Glomerular visceral epithelial cell (primary cell): Measurements from ENCODE around the gene GATAD2A.
"Not testable (repeated sequence)": the region's sequence is repeated elsewhere in the genome, so short reads cannot be mapped to it uniquely, and the experiment has no call there.

ENCODE experiments used
- DNase-seq: peaks from one replicate; pipeline ENCODE4 v3.0.0-alpha.2; 2016; ENCODE audit errors: extremely low spot score

GATAD2A gene

DNA sequence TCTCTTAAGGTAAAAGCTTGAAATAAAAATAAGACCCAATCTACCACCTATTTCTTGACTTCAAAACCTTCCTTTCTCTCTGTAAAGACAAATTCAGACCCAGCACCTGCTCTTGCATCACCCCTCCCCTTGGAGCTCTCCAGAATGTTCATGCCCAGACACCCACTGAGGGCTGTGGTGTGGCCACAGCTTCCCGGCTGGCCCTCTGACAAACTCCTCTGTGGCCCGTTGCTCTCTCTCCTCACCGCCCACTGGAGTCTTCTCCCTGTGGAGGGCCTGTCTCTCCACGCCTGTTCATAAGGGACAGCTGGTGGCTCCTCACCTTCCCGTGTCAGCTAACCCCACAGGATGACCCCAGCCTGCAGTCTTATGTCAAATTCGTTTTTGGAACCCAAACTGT, 60.7 kb downstream of the GATAD2A start:
- DNase-seq: no peak

DNA sequence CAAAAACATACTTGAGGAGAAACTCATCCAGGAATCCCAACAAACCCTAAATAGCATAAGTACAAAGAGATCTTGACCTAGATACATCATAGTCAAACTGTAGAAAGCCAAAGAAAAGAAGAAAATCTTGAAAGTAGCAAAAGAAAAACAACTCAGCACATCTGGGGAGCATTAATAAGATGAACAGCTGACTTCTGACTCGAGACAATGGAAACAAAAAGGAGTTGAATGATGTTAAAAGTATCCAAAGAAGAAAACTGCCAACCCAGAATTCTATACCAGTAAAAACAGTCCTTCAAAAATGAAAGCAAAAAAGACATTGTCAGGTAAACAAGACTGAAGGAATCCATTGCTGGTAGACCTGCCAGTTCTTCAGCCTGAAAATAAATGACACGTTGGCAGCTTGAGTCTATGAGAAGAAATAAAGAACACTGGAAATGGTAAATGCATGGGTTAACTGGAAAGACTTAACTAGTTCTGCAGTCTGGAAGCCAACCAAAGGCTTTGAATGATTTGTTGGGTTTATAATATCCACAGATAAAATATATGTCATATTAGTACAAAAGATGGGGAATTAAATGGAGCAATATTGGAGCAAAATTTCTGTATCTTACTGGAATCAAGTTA, 63.1 kb downstream of the GATAD2A start:
- DNase-seq: no peak

DNA sequence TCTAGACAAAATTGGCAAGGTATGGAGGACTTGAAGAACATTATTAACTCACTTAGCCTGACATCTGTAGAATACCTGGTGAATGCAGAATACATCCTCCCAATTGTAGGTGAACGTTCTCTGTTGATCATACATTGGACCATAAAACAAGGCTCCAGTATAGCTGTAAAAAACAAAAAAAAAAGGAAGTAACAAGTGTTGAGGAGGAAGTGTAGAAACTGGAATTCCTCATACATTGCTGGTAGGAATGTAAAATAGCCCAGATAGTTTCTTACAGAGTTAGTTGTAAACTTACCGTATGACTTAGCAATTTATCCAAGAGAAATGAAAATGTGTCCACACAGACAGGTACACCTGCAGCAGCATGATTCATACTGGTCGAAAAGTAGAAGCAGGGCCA, 65.1 kb downstream of the GATAD2A start:
- DNase-seq: no peak

DNA sequence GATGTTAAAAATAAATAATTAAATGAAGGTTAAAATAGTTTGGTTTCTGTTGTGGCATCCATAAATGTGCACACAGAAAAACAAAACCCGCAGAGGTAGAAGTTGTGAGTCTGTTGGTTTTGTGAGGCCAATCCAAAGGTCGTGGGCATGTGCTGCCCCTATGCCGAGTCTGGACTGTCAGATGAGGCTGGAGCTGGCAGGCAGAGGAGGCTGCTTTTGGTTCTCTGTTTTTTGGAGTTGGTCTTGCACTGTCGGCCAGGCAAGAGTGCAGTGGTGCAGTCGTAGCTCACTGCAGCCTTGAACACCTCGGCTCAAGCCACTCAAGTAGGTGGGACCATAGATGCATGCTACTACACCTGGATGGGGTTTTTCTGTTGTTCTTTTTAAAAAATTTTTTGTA, 66.2 kb downstream of the GATAD2A start:
- no peak for DNase-seq

DNA sequence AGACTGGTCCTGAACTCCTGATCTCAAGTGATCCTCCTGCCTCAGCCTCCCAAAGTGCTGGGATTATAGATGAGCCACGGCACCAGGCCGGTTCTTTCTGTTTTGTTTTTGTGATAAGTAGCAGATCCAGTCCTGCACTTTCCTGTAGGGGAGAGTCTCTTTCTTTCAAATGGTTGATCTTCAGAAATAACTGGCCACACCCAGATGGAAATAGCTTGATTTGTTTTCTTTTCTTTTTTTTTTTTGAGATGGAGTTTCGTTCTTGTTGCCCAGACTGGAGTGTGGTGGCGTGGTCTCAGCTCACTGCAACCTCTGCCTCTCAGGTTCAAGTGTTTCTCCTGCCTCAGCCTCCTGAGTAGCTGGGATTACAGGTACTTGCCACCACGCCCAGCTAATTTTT, 66.6 kb downstream of the GATAD2A start:
- not testable (repeated sequence) for DNase-seq

DNA sequence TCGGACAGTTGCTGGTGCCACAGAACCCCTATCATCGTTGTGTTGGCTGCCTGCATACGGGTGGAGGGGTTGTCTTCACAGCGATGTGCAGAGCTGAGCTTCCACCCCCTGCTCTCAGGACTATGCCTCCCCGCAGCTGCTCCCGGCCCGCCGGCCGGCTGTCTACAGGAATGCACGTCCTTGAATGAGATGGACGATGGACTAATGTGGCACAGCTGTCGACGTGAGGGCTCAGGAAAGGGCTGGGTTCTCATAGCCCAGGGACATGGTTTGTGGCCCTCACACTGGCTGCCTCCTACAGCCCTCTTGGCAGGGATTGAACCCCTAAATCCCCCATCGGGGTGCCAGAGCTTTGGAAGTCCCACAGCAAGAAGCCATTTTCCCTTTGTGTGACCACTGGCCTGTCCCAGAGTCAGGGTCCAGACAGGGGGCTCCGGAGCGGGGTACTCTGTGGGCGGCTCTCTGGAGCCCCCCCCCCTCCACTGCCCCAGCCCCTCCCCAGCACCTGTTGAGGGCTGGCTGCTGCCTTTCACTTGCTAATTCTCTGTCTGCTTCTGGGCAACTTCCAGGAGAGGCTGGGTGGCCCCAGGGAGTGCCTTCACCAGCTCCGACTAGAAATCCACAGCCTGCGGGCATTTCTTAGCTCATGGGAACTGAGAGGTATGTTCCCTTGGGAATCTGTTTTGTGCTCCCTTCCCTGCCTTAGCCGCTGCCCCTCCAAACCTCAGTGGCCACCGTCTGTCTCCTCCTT, 69.7 kb downstream of the GATAD2A start:
- DNase-seq: no peak

DNA sequence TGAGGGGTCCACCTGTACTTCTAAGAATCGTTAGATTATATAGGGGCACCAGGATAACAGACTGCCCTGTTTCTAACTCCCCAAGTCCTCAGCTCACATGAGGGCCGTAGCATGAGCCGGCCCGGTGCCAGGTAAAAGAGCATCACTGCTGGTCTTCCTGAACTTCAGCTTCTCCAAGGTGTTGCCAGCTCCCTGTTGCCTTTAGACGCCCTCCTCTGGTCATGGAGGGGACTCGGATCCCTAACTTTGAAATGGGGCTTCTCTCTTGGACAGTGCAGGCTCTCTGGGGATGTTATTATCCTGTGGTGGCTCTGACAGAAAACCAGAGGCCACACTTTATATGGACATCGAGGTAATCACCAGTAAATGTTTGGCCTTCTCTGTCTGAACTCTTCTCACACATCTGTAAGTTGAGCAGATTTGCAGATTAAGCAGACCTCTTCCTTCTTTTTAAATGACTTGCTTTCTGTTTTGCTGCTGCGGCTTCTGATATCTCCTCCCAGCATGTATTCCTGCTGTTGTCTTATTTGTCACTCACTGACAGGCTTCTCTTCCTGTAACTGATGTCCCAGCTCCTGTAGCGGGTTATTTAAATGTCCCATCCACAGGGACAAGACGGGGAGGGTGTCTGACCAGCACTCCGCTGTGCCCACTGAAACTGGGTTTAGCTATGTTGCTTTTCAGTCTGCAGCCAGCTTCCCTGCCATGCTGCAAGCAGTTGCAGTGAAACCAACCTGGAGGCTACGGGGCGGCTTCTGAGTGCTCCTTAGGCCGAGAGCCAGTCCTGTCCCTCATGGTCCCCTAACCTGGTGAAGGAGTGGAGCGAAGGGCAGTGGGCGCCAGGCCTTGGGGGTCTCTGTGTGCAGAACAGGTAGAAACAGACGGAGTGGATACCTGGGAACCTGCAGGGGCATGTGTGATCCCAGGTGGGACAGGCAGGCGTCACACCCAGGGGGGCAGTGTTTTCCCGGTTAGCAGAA, 70.7 kb downstream of the GATAD2A start:
- no peak for DNase-seq

DNA sequence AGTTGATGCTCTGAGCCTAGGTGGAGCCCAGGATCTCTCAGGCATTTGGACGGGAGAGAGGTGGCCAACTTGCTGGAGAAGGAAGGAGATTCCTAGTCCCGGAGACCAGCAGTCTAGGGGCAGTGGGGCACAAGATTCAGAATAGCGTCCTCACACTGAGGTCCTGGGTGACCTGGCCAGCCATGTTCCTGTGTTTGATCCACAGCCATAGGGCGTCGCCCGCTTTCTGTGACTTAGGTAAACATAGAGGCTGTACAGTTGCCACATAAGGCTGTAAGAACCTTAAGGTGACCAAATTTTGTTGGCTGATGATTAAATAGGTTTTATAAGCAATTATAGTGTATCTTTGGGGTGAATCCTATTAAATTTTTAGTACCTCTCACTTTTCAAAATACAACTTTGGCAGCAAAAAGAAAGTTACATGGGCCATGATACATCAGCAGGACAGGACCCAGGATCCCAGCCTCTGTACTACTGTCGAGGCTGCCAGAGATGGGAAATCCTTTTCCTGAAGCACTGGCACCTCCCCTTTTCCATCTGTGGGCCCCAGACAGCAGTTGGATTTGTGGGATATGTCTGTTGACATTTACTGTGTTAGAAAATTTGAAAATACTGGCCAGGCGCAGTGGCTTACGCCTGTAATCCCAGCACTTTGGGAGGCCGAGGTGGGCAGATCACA, 72.4 kb downstream of the GATAD2A start:
- DNase-seq: no peak

DNA sequence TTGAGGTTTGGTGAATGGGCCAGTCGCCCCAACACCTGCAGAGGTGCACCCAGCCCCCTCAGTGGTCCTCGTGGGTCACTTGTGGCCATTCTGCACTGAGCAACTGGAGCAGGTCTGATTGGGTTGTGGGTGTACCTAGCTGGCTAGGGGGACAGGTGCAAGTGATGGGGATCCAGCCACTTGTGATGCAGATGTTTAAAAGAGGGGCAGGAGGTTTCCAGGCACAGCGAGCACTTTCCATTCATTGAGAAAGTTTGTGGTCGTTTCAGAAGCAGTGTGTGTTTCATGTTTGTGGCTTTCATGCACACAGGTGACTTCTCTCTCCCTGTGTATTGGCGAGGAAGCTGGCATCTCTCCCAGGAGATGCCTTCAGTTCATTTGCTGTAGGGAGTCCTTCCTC, 75.2 kb downstream of the GATAD2A start:
- DNase-seq: no peak

DNA sequence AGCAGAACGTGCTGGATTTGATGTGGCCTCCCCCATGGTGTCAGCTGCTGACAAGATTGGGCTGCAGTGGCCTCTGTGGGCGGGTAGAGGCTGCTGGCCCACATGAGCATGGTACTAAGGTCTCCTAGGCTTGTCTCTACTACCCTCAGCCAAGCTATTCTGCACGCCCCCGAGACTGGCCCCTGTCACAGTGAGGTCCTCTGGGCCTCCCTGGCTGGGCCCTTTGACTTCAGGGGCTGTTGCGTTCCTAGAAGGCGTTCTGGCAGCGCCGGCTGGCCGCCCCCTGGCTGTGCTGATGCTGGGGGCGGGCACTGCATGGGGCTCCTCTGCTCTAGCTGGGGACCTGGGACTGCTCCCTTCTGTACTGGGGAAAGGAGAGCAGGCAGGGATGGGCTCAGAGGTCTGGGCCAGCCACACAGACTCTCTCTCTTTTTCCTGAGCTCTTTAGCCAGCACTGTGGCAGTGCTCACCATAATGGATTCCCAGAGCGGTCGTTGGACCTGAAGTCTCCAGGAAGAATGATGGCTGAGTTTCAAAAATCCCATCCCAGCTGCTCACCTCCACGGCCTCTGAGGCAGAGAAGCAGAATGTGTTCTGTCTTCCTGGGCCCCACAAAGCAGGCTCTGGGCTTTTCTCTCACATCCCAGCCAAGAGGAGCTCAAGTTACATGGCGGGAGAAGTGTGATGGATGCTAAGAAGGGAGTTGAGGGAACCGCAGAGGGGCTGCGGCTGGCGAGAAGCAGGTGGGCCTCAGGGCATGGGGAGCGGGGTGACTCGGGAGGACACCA, 77.5 kb downstream of the GATAD2A start:
- no peak for DNase-seq

DNA sequence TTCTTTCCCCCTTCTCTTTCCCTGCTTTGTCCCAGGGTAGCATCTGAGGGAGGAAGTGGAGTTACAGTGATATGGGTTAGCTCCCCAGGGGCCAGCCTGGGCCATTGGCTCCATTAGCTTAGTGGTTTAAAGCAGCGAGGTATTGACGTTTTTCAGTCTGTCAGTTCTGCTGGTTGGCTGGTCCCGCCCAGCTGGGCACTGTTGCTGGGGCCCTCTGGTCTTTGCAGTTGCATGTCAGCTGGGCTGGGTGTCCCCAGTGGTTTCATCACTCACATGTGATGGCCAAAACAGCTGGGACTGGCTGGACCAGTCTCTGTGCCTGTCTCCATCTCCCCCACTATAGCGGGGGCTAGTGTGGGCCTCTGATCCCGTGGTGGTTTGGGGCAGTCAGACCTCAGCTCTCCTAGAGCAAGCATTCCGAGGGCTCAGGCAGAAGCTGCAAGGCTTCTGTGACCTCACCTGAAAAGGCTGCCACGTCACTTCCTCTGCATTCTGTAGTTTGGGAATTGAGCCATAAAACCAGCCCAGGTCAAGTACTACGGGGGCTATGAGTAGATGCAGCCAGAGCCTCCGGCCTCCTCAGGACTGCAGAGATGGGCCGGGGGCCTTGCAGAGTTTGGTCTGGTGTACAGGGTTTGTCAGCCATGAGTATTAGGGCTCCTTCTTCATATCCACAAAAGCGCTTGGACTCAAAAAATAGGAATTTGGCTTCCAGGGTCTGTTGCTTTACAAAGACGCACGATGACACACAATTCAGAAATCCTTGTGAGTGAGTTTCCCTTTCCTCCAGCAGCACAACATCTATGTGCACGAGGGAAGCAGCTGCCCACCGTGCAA, 79.9 kb downstream of the GATAD2A start:
- DNase-seq: peak; percentile 31

DNA sequence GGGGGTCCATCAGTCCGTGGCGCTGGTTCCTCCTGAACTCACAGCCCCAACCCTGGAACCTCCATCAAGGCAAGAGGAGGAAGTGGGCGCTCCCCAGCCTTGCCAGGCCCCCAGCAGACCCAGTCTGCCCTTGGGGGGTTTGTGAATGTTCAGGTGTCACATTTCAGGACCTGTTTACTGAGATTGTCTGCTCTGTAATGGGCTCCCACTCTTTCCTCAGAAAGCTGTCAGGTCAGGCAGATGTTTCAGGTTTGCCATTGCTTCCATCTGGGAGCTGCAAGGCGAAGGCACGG, 80.5 kb downstream of the GATAD2A start:
- no peak for DNase-seq

DNA sequence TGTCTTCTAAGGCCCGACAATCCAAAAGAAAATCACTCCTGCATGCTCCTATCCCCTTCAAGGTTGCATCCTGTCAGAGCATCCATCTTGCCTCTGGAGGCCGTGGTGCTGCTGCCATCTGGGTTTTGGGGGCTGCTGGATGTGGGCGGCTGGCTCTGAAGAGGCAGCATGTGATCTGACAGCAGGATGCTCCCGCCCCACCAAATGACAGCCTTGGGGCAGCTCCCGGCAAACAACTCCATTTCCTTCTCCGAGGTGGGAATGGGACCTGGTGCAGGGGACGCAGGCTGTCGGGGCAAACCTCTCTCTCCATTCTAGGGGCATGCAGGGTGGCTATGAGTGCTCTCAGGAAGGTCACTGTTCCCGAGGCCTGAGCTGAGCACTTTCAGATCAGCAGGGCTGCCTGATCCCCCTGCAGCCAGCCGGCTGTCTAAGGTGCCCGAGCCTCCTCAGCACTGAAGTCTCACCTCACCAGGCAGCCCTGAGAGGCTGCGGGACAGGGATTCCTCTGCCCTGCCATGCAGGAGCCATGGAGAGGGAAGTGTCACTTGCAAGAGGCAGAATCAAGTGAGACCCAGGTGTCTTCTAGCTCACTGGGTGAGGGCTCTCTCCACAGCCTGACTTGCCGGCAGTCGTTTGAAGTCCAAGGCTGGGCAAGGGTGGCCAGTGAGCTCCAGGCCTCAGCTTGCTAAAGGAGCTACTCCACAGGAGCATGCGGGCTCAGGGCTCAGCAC, 81.0 kb downstream of the GATAD2A start:
- DNase-seq: no peak

DNA sequence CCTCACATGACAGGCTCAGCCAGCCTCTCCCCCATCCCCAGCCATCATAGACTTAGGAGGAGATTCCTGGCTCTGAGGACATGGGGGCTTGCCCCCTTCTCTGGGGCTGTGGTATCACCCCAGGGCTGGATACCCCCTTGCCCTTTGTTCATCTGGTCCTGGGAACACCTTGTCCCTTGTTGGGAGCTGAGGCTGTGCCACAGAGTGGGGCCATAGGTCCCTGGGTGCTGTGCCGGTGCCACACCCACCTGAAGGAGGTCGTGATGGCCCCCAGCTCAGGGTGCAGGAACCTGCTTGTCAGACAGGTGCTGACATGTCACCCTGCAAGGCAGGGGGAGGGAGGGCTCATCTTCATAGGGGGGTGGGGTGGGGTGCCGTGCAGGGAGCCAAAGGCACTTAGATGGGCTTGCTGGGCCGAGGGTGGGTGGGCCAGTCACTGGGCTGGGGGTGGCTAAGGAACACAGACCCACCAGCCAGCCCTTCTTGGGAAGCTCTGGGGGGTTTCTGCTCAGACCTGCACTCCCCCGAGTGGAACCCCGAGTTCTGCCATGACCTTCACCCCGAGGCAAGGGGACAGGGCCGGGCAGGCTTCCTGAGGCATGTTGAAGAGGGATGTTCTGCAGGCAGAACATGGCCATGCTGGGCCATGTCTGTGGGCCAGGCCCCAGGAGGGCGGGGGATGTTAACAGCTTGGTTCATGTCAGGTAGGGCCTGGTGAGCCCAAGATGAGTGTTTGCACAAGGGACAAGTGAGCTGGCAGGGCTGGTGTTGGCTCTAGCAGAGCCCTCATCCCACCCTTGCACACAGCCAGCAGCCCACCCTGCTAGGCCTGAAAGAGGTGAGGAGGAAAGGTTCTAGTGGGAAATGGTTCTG, 81.8 kb downstream of the GATAD2A start:
- DNase-seq: no peak

DNA sequence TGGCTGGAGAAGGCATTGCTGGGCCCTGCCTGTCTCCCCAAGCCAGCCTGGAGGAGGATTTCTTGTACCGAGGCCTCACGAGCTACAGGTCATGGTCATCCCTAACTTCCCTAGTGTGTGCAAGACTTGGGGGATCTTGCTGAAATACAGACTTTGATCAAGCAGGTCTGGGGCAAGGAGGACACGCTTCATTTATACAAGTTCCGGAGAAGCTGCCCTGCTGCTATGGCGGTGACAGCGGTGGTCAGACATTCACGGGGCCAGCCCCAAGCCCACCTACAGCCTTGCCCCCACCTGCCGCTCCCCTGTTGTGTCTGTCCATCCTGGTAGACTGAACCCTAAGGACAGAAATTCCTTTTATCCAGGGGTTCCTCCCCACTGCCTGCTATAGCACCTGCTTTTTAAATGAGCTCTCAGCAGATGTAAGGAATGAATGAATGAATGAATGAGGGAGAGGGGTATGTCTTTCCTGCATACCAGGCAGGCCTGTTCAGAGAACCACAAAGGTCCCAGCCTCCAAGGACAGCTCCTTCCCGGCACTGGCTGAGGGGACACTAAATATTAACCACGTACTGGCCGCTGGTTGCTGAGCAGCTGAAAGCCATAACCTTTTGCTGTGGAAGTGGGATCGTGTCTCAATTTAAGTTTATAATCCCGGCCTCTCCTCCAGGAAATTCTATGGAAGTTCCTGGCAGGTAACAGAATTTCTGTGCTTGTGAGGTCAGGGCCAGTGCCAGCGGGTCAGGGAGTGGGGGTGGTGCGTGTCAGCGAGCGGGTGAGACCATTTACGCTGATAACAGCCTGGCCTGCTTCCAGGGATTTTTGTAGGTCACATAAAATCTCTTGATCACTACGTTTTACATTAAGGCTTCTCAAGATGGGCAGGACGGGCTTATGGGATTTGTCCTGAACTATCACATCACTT, 82.7 kb downstream of the GATAD2A start:
- peak; percentile 36 for DNase-seq

DNA sequence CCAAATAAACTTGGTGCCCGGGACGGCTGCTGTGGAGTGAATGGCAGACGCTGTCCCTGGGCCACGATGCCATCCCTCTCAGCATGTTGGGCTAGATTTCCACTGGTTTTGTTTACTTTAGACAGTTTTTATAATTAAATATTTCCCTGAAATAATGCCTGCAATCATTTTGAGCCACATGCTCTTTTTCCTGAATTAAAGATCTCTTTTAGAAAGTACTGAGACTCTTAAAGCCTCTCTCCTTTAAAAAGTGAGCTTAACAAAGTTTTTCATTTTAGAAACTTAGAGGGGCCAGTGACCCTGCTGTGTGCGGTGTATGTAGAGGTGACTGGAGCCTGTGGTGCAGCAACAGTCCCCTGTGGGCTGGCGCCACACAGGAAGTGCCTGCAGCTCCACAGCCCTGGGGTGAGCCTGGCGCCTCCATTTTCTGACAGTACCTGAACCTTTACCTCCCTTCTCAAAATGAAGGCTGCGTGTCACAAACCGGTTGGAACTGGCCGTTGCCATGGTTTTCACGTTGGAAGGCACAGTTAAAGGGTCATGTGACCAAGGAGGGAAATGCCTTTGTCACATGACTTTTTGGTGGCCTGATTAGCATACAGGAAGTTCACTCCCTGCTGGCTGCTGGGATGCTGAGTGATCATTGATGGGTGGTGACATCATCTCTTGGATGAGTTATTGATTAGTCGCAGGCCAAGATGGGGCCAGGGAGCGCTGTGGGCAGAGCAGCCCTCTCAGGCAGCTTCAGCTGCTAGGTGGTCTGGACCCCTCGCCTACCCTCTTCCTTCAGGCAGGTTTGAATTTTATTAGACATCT, 83.6 kb downstream of the GATAD2A start:
- peak; percentile 90 for DNase-seq

DNA sequence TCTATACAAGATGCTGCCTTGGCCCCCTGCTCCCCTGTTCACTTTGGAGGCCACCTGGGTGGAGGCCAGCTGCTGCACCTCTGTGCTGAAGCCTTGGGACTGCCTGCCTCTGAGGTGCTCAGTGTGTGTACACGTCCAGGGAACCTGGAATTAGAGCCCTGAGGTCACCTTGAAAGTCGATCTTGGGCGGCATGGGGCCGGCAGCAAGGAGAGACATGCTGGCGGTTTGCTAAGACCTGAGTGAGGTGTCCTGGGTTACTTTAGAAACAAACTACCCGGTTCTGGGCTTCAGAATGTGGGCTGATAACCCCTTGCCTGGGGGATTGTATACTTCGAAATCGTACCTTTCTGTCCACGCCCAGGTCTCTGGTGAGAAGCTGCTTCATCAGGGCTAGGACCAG, 84.3 kb downstream of the GATAD2A start:
- DNase-seq: peak; percentile 15
